GM12878 (cell line): Measurements from ENCODE around the gene SNX15. TPM values are rescaled to one million over a fixed set of nuclear protein-coding genes. Genes with fewer than 3 reads are reported as not detected.

Experiments used
- ASH2L ChIP-seq: fragments of 300-600, 200-600 bp; sonication (generic); IDR thresholded peaks from 2 replicates; pipeline ENCODE4 v1.6.1; 2017; ENCODE audit warnings: low read depth, mild to moderate bottlenecking, borderline replicate concordance
- BHLHE40 ChIP-seq, 2 experiments: fragments of 450-650 bp in 1 of 2; IDR thresholded peaks; 2 replicates each; pipeline ENCODE4 v1.6.1; 2011 to 2017; ENCODE audit warnings: low read depth in 2 of 2, borderline replicate concordance in 1 of 2, improper control_type of control experiment in 1 of 2, low read length in 1 of 2, mild to moderate bottlenecking in 1 of 2
- CHD1 ChIP-seq: IDR thresholded peaks from 2 replicates; pipeline ENCODE4 v1.6.1; 2012; ENCODE audit warnings: low read depth, low read length, improper control_type of control experiment
- DPF2 ChIP-seq: fragments of 450-650 bp; IDR thresholded peaks from 2 replicates; pipeline ENCODE4 v1.6.1; 2017; ENCODE audit warnings: mild to moderate bottlenecking
- GABPA ChIP-seq: IDR thresholded peaks from 2 replicates; pipeline ENCODE4 v1.6.1; 2014; ENCODE audit warnings: antibody characterized with exemption, low read depth, mild to moderate bottlenecking, inconsistent platforms
- IRF5 ChIP-seq: fragments of 450-650 bp; IDR thresholded peaks from 2 replicates; pipeline ENCODE4 v1.6.1; 2017; ENCODE audit warnings: borderline replicate concordance
- NFIC ChIP-seq: IDR thresholded peaks from 2 replicates; pipeline ENCODE4 v1.6.1; 2012; ENCODE audit warnings: low read depth, mild to moderate bottlenecking, inconsistent platforms, low read length, moderate library complexity
- USF1 ChIP-seq: IDR thresholded peaks from 2 replicates; pipeline ENCODE4 v1.6.1; 2011; ENCODE audit warnings: borderline replicate concordance, low read depth, mild to moderate bottlenecking, moderate library complexity, mixed read lengths, low read length; ENCODE audit not compliant: insufficient read depth; ENCODE audit errors: extremely low read length
- ZBTB40 ChIP-seq: fragments of 450-650 bp; IDR thresholded peaks from 2 replicates; pipeline ENCODE4 v1.6.1; 2016; ENCODE audit warnings: mild to moderate bottlenecking, moderate library complexity, borderline replicate concordance
- ZNF592 ChIP-seq: fragments of 450-650 bp; IDR thresholded peaks from 2 replicates; pipeline ENCODE4 v1.6.1; 2017; ENCODE audit warnings: mild to moderate bottlenecking, moderate library complexity
- polyA plus RNA-seq, 11 experiments: library from polyadenylated mRNA; depleted of rRNA in 4 of 11; unstranded in 6 of 11; stranded (reverse) in 5 of 11; fragments of >200 nt; fragmentation: Nextera tagmentation in 4 of 11; fragmentation: Illumina TruSeq in 1 of 11; extraction: Ambion mirVana in 4 of 11; extraction: Trizol in 1 of 11; gene quantifications; 1 replicate in 1 of 11; 2 replicates in 10 of 11; pipeline versions ENCODE4 v1.2.1 to v1.2.3, GENCODE V29; 2011 to 2016; ENCODE audit warnings: inconsistent platforms in 2 of 11, missing spikeins in 2 of 11, low read depth in 1 of 11
- total RNA-seq, 4 experiments: library from RNA; depleted of rRNA in 3 of 4; stranded (reverse); fragments of >200 nt in 3 of 4; fragmentation: Illumina TruSeq in 1 of 4; extraction: Trizol in 1 of 4; gene quantifications; 2 replicates each; pipeline versions ENCODE4 v1.2.1 to v1.2.3, GENCODE V29; 2013 to 2021
- TF ChIP-seq, protein P1 (sequence below): fragments of 450-650 bp; IDR thresholded peaks from 2 replicates; pipeline ENCODE4 v1.6.1; 2016; ENCODE audit warnings: mild to moderate bottlenecking

Gene SNX15
- total and polyA plus RNA-seq, 10 of the 15 experiments (the other 5 are each of a cell fraction or from before 2014, with no cell fraction given) = 2.4 to 24.0 (median 16.1) TPM

DNA sequence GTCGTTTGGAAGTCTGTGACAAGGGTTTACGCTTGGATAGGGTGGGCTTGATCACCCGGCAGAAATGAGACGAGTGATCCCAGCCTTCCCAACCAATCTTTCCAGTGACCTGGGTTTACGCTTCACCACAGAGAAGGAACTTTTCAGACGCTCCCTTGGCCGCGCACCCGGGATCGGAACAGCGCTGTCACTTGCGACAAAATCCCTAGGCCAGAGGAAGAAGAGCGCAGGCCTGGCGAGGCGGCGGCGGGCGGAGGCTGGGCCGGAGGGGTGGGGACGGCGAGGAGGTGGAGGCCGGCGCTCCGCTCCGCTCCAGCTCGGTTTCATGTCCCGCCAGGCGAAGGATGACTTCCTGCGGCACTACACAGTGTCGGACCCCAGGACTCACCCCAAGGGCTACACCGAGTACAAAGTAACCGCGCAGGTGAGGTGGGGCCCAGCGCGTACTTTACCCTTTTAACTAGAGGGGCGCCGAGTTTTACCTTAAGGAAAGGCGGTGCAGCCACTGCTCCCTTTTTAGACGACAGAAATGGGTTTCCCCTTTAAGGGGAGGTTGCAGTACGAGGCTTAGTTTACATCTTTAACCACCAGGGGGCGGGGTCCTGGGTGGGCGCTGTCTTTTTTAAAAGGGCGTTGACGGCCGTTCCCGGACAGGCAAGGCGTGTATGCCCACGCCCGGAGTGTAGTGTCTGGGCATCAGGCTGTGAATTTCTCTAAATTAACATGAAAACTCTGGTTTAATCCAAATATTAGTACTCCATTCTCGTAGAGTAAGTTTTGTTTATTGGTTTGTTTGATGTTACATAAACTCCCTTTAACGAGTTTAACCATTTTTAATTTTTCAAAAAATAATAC, at the start of gene SNX15 (continued):
- TF ChIP-seq, protein P1, sequence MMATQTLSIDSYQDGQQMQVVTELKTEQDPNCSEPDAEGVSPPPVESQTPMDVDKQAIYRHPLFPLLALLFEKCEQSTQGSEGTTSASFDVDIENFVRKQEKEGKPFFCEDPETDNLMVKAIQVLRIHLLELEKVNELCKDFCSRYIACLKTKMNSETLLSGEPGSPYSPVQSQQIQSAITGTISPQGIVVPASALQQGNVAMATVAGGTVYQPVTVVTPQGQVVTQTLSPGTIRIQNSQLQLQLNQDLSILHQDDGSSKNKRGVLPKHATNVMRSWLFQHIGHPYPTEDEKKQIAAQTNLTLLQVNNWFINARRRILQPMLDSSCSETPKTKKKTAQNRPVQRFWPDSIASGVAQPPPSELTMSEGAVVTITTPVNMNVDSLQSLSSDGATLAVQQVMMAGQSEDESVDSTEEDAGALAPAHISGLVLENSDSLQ = peak; percentile 68; the same call in 1 of the 2 replicates
- TF ChIP-seq ASH2L (no peak), GABPA (no peak), ZNF592 (no peak), ZBTB40 (peak; percentile 59; the same call in 1 of the 2 replicates), DPF2 (0 out of 2 replicates have a peak, but pooled peaks have one; percentile 32), USF1 (no peak), BHLHE40 (IDR thresholded peaks at IDR 0.05; ENCODE audit: borderline replicate concordance in 1 of 2, low read depth in 2 of 2, low read length in 1 of 2) (peak; percentile 8 to 37; a peak in 1 of 4 replicates), NFIC (no peak), CHD1 (0 out of 2 replicates have a peak, but pooled peaks have one; percentile 70), IRF5 (no peak)
